H9 (cell line): ENCODE results near the gene NUP214. TPM values are rescaled to one million over a fixed set of nuclear protein-coding genes. Genes with fewer than 3 reads are reported as not detected.

Source experiments
- DNase-seq: peaks from one replicate; pipeline ENCODE4 v3.0.0-alpha.2; 2017
- H2AFZ ChIP-seq: one replicate; pipeline ENCODE4 v1.6.1; 2013; ENCODE audit warnings: mild to moderate bottlenecking, low read length, control low read depth, moderate library complexity
- H2AK5ac ChIP-seq: 2 replicates; pipeline ENCODE4 v1.6.1; 2013; ENCODE audit warnings: low read length, control low read depth, mixed read lengths; ENCODE audit not compliant: insufficient read length
- H2BK120ac ChIP-seq: one replicate; pipeline ENCODE4 v1.6.1; 2013; ENCODE audit warnings: low read depth, mild to moderate bottlenecking, low read length, control low read depth, inconsistent platforms; ENCODE audit not compliant: poor library complexity, severe bottlenecking
- H2BK12ac ChIP-seq: 2 replicates; pipeline ENCODE4 v1.6.1; 2013; ENCODE audit warnings: low read length, control low read depth, mixed read lengths, low read depth; ENCODE audit not compliant: insufficient read length
- H2BK15ac ChIP-seq: 2 replicates; pipeline ENCODE4 v1.6.1; 2013; ENCODE audit warnings: low read depth, low read length, control low read depth
- H2BK20ac ChIP-seq: one replicate; pipeline ENCODE4 v1.6.1; 2013; ENCODE audit warnings: low read depth, mild to moderate bottlenecking, low read length, control low read depth, inconsistent platforms; ENCODE audit not compliant: poor library complexity, severe bottlenecking
- H2BK5ac ChIP-seq: 2 replicates; pipeline ENCODE4 v1.6.1; 2013; ENCODE audit warnings: low read length, control low read depth, mixed read lengths; ENCODE audit not compliant: insufficient read length
- H3K14ac ChIP-seq: 2 replicates; pipeline ENCODE4 v1.6.1; 2013; ENCODE audit warnings: low read length, control low read depth; ENCODE audit not compliant: insufficient read depth
- H3K18ac ChIP-seq: 2 replicates; pipeline ENCODE4 v1.6.1; 2013; ENCODE audit warnings: low read depth, mild to moderate bottlenecking, mixed read lengths, low read length, control low read depth; ENCODE audit not compliant: insufficient read length
- H3K23ac ChIP-seq: 2 replicates; pipeline ENCODE4 v1.6.1; 2013; ENCODE audit warnings: low read length, control low read depth, mixed read lengths, low read depth; ENCODE audit not compliant: insufficient read length
- H3K23me2 ChIP-seq: 2 replicates; pipeline ENCODE4 v1.6.1; 2013; ENCODE audit warnings: low read depth, mild to moderate bottlenecking, mixed read lengths, low read length, control low read depth; ENCODE audit not compliant: insufficient read length, poor library complexity, severe bottlenecking
- H3K27ac ChIP-seq: 2 replicates; pipeline ENCODE4 v1.5.1; 2013; ENCODE audit warnings: low read length, control low read depth, mixed read lengths, low read depth; ENCODE audit not compliant: insufficient read length
- H3K27me3 ChIP-seq: 2 replicates; pipeline ENCODE4 v1.6.1; 2013; ENCODE audit warnings: low read length, control low read depth, inconsistent platforms; ENCODE audit not compliant: insufficient read depth
- H3K4ac ChIP-seq: 2 replicates; pipeline ENCODE4 v1.6.1; 2013; ENCODE audit warnings: low read depth, mild to moderate bottlenecking, control low read depth, inconsistent platforms, low read length, moderate library complexity
- H3K4me1 ChIP-seq: 2 replicates; pipeline ENCODE4 v1.6.1; 2013; ENCODE audit warnings: low read length, control low read depth, inconsistent platforms; ENCODE audit not compliant: insufficient read depth
- H3K4me2 ChIP-seq: 2 replicates; pipeline ENCODE4 v1.6.1; 2013; ENCODE audit warnings: low read length, control low read depth, mixed read lengths; ENCODE audit not compliant: insufficient read length, insufficient read depth
- H3K56ac ChIP-seq: 2 replicates; pipeline ENCODE4 v1.6.1; 2013; ENCODE audit warnings: low read depth, mild to moderate bottlenecking, mixed read lengths, low read length, control low read depth; ENCODE audit not compliant: insufficient read length
- H3K79me1 ChIP-seq: 2 replicates; pipeline ENCODE4 v1.6.1; 2013; ENCODE audit warnings: low read depth, mild to moderate bottlenecking, moderate library complexity, low read length, control low read depth, inconsistent platforms; ENCODE audit not compliant: insufficient read depth, poor library complexity, severe bottlenecking
- H3K79me2 ChIP-seq: 2 replicates; pipeline ENCODE4 v1.6.1; 2013; ENCODE audit warnings: low read length, control low read depth, inconsistent platforms; ENCODE audit not compliant: insufficient read depth
- H3K9ac ChIP-seq: 2 replicates; pipeline ENCODE4 v1.6.1; 2013; ENCODE audit warnings: low read length, control low read depth, mixed read lengths; ENCODE audit not compliant: insufficient read length; ENCODE audit errors: extremely low read depth
- H3K9me3 ChIP-seq: one replicate; pipeline ENCODE4 v1.6.1; 2013; ENCODE audit warnings: low read depth, low read length, inconsistent platforms; ENCODE audit not compliant: control insufficient read depth
- H3T11ph ChIP-seq: one replicate; pipeline ENCODE4 v1.6.1; 2013; ENCODE audit warnings: mild to moderate bottlenecking, low read length, control low read depth, inconsistent platforms
- H4K20me1 ChIP-seq: one replicate; pipeline ENCODE4 v1.6.1; 2013; ENCODE audit not compliant: control insufficient read depth, insufficient read length, insufficient read depth
- H4K5ac ChIP-seq: 2 replicates; pipeline ENCODE4 v1.6.1; 2013; ENCODE audit warnings: low read depth, mild to moderate bottlenecking, mixed read lengths, low read length, control low read depth; ENCODE audit not compliant: insufficient read length
- H4K8ac ChIP-seq: replicated peaks from 2 replicates; pipeline ENCODE4 v1.6.1; 2013; ENCODE audit warnings: low read length, control low read depth, mixed read lengths, low read depth; ENCODE audit not compliant: insufficient read length
- H4K91ac ChIP-seq: 2 replicates; pipeline ENCODE4 v1.6.1; 2013; ENCODE audit warnings: low read depth, mild to moderate bottlenecking, moderate library complexity, mixed read lengths, low read length, control low read depth; ENCODE audit not compliant: insufficient read length
- H3K27ac Mint-ChIP-seq, 3 experiments: 2 replicates in 2 of 3; 3 replicates in 1 of 3; pipeline ENCODE4 v1.8.0; 2020 to 2021; ENCODE audit warnings: mixed read lengths in 3 of 3, mild to moderate bottlenecking in 1 of 3, moderate library complexity in 1 of 3
- H3K27me3 Mint-ChIP-seq: 2 replicates; pipeline ENCODE4 v1.8.0; 2021; ENCODE audit warnings: low read depth, mild to moderate bottlenecking, moderate library complexity, mixed read lengths
- H3K36me3 Mint-ChIP-seq, 3 experiments: 2 replicates in 2 of 3; 3 replicates in 1 of 3; pipeline ENCODE4 v1.8.0; 2020 to 2021; ENCODE audit warnings: low read depth in 3 of 3, mixed read lengths in 3 of 3; ENCODE audit not compliant: insufficient read depth in 1 of 3
- H3K4me1 Mint-ChIP-seq, 2 experiments: 2 replicates each; pipeline ENCODE4 v1.8.0; 2020; ENCODE audit warnings: mixed read lengths in 2 of 2
- H3K4me3 Mint-ChIP-seq, 2 experiments: 2 replicates in 1 of 2; 3 replicates in 1 of 2; pipeline ENCODE4 v1.8.0; 2020 to 2021; ENCODE audit warnings: mild to moderate bottlenecking in 2 of 2, mixed read lengths in 2 of 2, moderate library complexity in 1 of 2
- H3K9me3 Mint-ChIP-seq, 2 experiments: 2 replicates in 1 of 2; 3 replicates in 1 of 2; pipeline ENCODE4 v1.8.0; 2020; ENCODE audit warnings: mild to moderate bottlenecking in 2 of 2, mixed read lengths in 2 of 2, moderate library complexity in 1 of 2
- WGBS: extraction: QIAGEN DNeasy Blood & Tissue Kit; methylation state at CpG from one replicate; pipeline ENCODE4 v1.1.7; 2013; ENCODE audit warnings: missing lambda C conversion rate, low lambda C conversion rate, mixed read lengths; ENCODE audit not compliant: insufficient read length; ENCODE audit errors: extremely low coverage; 5-methylcytosine and 5-hydroxymethylcytosine counted together
- total RNA-seq: library from RNA; stranded (reverse); gene quantifications from 2 replicates; pipeline ENCODE4 v1.2.1, GENCODE V29; 2021
- TF ChIP-seq, protein P1 (sequence below): fragments of 200-600 bp; sonication (generic); conservative IDR thresholded peaks from 3 replicates; pipeline ENCODE4 v1.8.0; 2021; ENCODE audit warnings: antibody characterized with exemption, mild to moderate bottlenecking

Gene NUP214
- total RNA-seq, 1 experiment from 2014 or later = 53.8 TPM

DNA sequence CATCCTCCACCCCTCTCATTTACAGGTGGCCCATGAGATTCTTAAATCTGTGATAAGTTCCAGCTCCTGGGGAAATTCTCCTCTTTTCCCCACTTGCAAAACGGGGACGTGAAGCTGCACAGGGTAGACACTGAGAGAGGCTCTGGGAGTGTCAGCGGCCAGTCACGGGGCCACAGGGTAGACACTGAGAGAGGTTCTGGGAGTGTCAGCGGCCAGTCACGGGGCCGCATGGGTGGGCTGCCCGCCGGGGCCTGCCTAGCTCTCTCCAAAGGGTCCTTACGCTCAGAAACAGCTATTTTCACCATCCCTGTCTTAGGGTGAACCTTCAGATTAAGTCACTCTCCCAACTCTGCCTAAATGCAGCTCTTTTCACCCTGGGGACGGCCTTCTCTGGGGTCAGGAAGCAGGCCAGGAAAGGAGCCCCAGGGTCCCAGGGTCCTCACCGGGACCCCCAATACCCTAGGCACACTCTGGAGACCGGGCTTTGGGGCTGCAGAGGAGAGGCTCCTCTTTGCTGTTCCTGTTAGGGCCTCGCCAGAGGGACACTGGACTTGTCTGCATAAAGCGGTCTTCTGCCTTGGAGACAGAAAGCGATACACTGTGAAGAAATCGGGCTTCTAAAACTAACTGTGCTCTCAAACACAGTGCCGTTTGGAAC is 149.4 kb downstream of the NUP214 start:
- 0 out of 7 replicates have a peak overlapping the region, but pooled peaks of 1 of the 3 experiments have one; percentile 44 for H3K27ac Mint-ChIP-seq
- TF ChIP-seq, protein P1, sequence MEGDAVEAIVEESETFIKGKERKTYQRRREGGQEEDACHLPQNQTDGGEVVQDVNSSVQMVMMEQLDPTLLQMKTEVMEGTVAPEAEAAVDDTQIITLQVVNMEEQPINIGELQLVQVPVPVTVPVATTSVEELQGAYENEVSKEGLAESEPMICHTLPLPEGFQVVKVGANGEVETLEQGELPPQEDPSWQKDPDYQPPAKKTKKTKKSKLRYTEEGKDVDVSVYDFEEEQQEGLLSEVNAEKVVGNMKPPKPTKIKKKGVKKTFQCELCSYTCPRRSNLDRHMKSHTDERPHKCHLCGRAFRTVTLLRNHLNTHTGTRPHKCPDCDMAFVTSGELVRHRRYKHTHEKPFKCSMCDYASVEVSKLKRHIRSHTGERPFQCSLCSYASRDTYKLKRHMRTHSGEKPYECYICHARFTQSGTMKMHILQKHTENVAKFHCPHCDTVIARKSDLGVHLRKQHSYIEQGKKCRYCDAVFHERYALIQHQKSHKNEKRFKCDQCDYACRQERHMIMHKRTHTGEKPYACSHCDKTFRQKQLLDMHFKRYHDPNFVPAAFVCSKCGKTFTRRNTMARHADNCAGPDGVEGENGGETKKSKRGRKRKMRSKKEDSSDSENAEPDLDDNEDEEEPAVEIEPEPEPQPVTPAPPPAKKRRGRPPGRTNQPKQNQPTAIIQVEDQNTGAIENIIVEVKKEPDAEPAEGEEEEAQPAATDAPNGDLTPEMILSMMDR = no peak

More for the DNA sequence above, 149.4 kb downstream of the NUP214 start:
- no peak overlapping the region for H2AK5ac ChIP-seq
- no peak overlapping the region for H2BK5ac ChIP-seq
- H3T11ph ChIP-seq = no peak overlapping the region
- peaks cover 3% of the 10 kb centered on the region; the same call in 1 of the 2 replicates for H3K4me1 ChIP-seq
- H2AFZ ChIP-seq = no peak overlapping the region
- H3K27me3 ChIP-seq = peaks cover 6% of the 10 kb centered on the region; the same call in 1 of the 2 replicates
- no peak overlapping the region for H3K9ac ChIP-seq
- H3K4me2 ChIP-seq = no peak overlapping the region
- no peak overlapping the region for H3K4ac ChIP-seq
- no CpG with 5 or more reads among the region's 18 CpGs for WGBS
- H4K91ac ChIP-seq = no peak overlapping the region
- no peak overlapping the region for H3K27ac ChIP-seq
- H4K5ac ChIP-seq = no peak overlapping the region
- no peak for DNase-seq
- no peaks in the 10 kb centered on the region for H3K79me1 ChIP-seq
- peaks cover 26% of the 10 kb centered on the region for H3K27me3 Mint-ChIP-seq
- no peak overlapping the region for H2BK12ac ChIP-seq
- H3K9me3 Mint-ChIP-seq = no peaks in the 10 kb centered on the region
- no peak overlapping the region for H3K23ac ChIP-seq
- no peak overlapping the region for H2BK20ac ChIP-seq
- no peak overlapping the region for H2BK15ac ChIP-seq
- H3K23me2 ChIP-seq = peaks cover 6% of the 10 kb centered on the region
- H3K18ac ChIP-seq = no peak overlapping the region
- no peak overlapping the region for H4K8ac ChIP-seq
- H3K9me3 ChIP-seq = no peaks in the 10 kb centered on the region
- no peak overlapping the region for H3K14ac ChIP-seq
- H2BK120ac ChIP-seq = no peak overlapping the region
- H3K56ac ChIP-seq = no peak overlapping the region
- no peaks in the 10 kb centered on the region for H3K79me2 ChIP-seq
- H3K4me1 Mint-ChIP-seq = peaks cover 26 to 45% of the 10 kb centered on the region in 2 experiments
- no peaks in the 10 kb centered on the region for H4K20me1 ChIP-seq
- H3K36me3 Mint-ChIP-seq = no peaks in the 10 kb centered on the region
- peak overlapping the region in 1 of 2 experiments; percentile 46; a peak in 2 of 5 replicates for H3K4me3 Mint-ChIP-seq
